GM21786 (cell line): ENCODE measurements around the gene THADA.
"Not testable (repeated sequence)": the region's sequence is repeated elsewhere in the genome, so short reads cannot be mapped to it uniquely, and the experiment has no call there.

Experiments
- ATAC-seq: cut with Tn5 transposase; IDR thresholded peaks from one replicate; pipeline ENCODE4 v1.9.1; 2021; ENCODE audit not compliant: unreplicated experiment

The THADA gene

GRCh38 chr2:43193652-43194120 lies 402.2 kb downstream of the THADA start:
- ATAC-seq = no peak

GRCh38 chr2:43192744-43193651 lies 402.8 kb downstream of the THADA start:
- ATAC-seq = no peak

- no peak for ATAC-seq
Observed at GRCh38 chr2:43191947-43192516, 403.8 kb downstream of the THADA start.

GRCh38 chr2:43190311-43191052 lies 405.4 kb downstream of the THADA start:
- no peak for ATAC-seq

- ATAC-seq = not testable (repeated sequence)
Observed at GRCh38 chr2:43189861-43190260, 406.0 kb downstream of the THADA start.

GRCh38 chr2:43188561-43189386 lies 407.1 kb downstream of the THADA start:
- ATAC-seq = no peak

GRCh38 chr2:43186679-43187374 lies 409.0 kb downstream of the THADA start:
- no peak for ATAC-seq

- no peak for ATAC-seq
Observed at GRCh38 chr2:43186321-43186678, 409.5 kb downstream of the THADA start.

- no peak for ATAC-seq
Observed at GRCh38 chr2:43185146-43185545, 410.7 kb downstream of the THADA start.

- ATAC-seq = no peak
Observed at GRCh38 chr2:43184339-43184895, 411.4 kb downstream of the THADA start.

GRCh38 chr2:43183743-43184142 lies 412.1 kb downstream of the THADA start:
- no peak for ATAC-seq

GRCh38 chr2:43180897-43181296 lies 414.9 kb downstream of the THADA start:
- ATAC-seq = no peak
